ENCODE data around the gene REPS2. TPM values are rescaled to one million over a fixed set of nuclear protein-coding genes. Genes with fewer than 3 reads are reported as not detected.

Gene REPS2
- total RNA-seq, 4 donors from 2014 or later = 18.2 to 68.4 (median 20.2) TPM

- Histone ChIP-seq H3K9me3 (no peaks in the 10 kb centered on the region), H3K4me1 (no peaks in the 10 kb centered on the region), H3K36me3 (no peaks in the 10 kb centered on the region), H3K4me3 (no peak overlapping the region), H3K27ac (no peak overlapping the region), H3K27me3 (no peaks in the 10 kb centered on the region)
- intact Hi-C loops (cut with DNase I; ENCODE audit: low total_unique reads) = no loop called here
- no peak for DNase-seq
- TF ChIP-seq POLR2A (IDR thresholded peaks at IDR 0.05) (no peak), CTCF (IDR thresholded peaks at IDR 0.05) (no peak)
These were observed 235.9 kb downstream of the REPS2 start for GRCh38 chrX:17182317-17182716.

DNA sequence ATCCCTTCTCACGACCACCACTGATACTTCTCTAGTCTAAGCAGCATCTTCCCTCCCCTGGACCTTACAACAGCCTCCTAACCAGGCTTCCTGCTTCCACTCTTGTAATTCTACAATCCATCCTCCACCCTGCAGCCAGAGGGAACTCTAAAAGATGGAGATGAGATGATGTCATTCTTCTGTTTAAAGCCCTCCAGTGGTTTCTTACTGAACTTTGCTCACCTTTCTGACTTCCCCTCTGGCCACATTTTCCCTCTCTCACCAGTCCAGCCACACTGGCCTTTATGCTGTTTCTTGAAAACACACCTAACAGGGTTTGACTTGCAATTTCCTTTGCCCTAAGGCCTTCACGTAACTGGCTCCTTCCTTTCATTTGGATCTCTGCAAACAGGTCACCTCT is 237.1 kb downstream of the REPS2 start:
- no peaks in the 10 kb centered on the region for H3K27me3 ChIP-seq
- no peaks in the 10 kb centered on the region for H3K4me1 ChIP-seq
- intact Hi-C loops (cut with DNase I; ENCODE audit: low total_unique reads) = no loop called here
- H3K9me3 ChIP-seq = no peaks in the 10 kb centered on the region
- DNase-seq = no peak
- TF ChIP-seq CTCF (IDR thresholded peaks at IDR 0.05) (no peak), POLR2A (IDR thresholded peaks at IDR 0.05) (no peak)
- H3K27ac ChIP-seq = no peak overlapping the region
- no peak overlapping the region for H3K4me3 ChIP-seq
- no peaks in the 10 kb centered on the region for H3K36me3 ChIP-seq

DNA sequence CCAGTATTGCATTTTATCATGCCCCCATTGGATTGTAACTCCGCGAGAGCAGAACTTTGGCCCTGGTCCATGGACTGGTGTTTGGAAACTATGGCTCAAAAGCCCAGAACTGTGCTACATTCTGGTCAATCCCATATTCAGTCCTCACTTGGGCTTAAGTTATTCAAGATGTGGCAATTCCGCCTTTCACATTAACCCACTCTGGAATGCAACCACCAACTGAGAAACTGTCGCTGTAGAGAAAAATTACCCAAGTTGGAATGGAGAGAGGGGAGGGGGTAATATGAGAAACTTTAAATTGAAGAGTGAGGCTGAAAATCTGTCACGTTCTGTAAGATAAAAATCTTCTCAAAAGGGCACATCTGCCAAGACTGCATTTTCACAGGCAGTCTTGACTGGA is 239.0 kb downstream of the REPS2 start:
- TF ChIP-seq CTCF (IDR thresholded peaks at IDR 0.05) = no peak
- no peak for TF ChIP-seq POLR2A (IDR thresholded peaks at IDR 0.05)
- no peak for DNase-seq
- Histone ChIP-seq H3K36me3 (no peaks in the 10 kb centered on the region), H3K27ac (no peak overlapping the region), H3K4me1 (no peaks in the 10 kb centered on the region), H3K27me3 (no peaks in the 10 kb centered on the region), H3K4me3 (no peak overlapping the region), H3K9me3 (no peaks in the 10 kb centered on the region)
- intact Hi-C loops (cut with DNase I; ENCODE audit: low total_unique reads) = no loop called here

DNA sequence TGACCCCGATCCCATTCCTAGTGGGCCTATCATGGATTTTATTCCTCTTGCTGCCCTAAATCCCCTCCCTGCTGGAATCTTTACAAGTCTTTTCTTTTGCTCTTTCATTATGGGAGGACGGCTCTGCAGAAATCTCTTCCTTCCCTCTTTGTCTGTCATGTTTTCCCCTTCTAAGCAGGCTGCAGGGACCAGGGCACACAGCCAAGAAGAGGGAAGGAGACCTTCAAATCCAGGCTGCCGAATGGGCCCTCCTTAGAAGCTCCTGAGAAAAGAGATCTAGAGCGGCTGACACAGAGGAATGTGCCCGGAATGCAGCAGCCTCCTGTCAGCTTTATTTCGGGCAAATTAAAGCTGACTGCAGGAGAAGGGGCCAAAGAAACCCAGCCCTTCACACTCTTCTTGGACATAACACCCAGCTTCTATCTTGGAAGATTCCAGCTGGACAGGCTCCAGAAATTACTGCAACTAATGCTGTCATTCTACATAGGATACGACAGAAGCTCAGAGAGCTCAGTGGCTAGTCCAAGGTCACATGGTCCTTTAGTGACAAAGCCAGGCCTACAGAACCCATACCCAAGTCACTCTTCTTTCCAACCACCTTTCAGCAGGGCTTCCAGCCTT is 240.8 kb downstream of the REPS2 start:
- Histone ChIP-seq H3K9me3 (no peaks in the 10 kb centered on the region), H3K4me1 (no peaks in the 10 kb centered on the region), H3K27ac (no peak overlapping the region), H3K4me3 (no peak overlapping the region), H3K36me3 (no peaks in the 10 kb centered on the region), H3K27me3 (no peaks in the 10 kb centered on the region)
- intact Hi-C loops (cut with DNase I; ENCODE audit: low total_unique reads) = no loop called here
- TF ChIP-seq CTCF (IDR thresholded peaks at IDR 0.05) (no peak), POLR2A (IDR thresholded peaks at IDR 0.05) (no peak)
- DNase-seq = no peak

GRCh38 chrX:17192106-17192505 is 245.6 kb downstream of the REPS2 start:
- no peak for DNase-seq
- intact Hi-C loops (cut with DNase I; ENCODE audit: low total_unique reads) = no loop called here
- Histone ChIP-seq H3K27me3 (peaks cover 0 to 3% of the 10 kb centered on the region in 2 donors), H3K9me3 (no peaks in the 10 kb centered on the region), H3K4me3 (no peak overlapping the region), H3K36me3 (no peaks in the 10 kb centered on the region), H3K27ac (no peak overlapping the region), H3K4me1 (no peaks in the 10 kb centered on the region)
- TF ChIP-seq CTCF (IDR thresholded peaks at IDR 0.05) = no peak
- TF ChIP-seq POLR2A (IDR thresholded peaks at IDR 0.05) = no peak

Small RNAs within 50 kb of the gene (small RNA-seq; reads per million reads assigned to genes)
- gene RF00019 = not detected
- not detected for gene RF00190

Other genes with a start within 250 kb of the REPS2 start
- 10 to 100 TPM in 2 of 4 donors, 1 to 10 TPM in 2; 7.1 to 48.9 (median 14.8) TPM for gene CTPS2, start 234.0 kb upstream of the REPS2 start, total RNA-seq
- gene SYAP1, start 227.0 kb upstream of the REPS2 start, total RNA-seq = 10 to 100 TPM; 14.9 to 31.2 (median 19.3) TPM
- 10 to 100 TPM; 11.8 to 18.9 (median 13.1) TPM for gene TXLNG, start 160.2 kb upstream of the REPS2 start, total RNA-seq
- gene RBBP7, start 76.3 kb upstream of the REPS2 start, total RNA-seq = 100 to 1,000 TPM in 3 of 4 donors, 10 to 100 TPM in 1; 60.0 to 154 (median 125) TPM